Measurements from ENCODE around the gene LSP1.

- TF ChIP-seq CTCF (IDR thresholded peaks at IDR 0.05; ENCODE audit: insufficient read depth, low read length) (peak; percentile 47), POLR2AphosphoS5 (IDR thresholded peaks at IDR 0.05; ENCODE audit: low read depth) (no peak), REST (IDR thresholded peaks at IDR 0.05; ENCODE audit: insufficient replicate concordance, low read depth) (no peak), SPI1 (IDR thresholded peaks at IDR 0.05; ENCODE audit: borderline replicate concordance, low read depth) (no peak)
Measured at GRCh38 chr11:1917523-1918435, 64.9 kb downstream of the LSP1 start.
